NCI-H1105 treated with DMSO at 0.1 percent for 48 hours (cell line): ENCODE data around the gene DHRS12.
A peak's percentile ranks its signal among the peaks of the same experiment; 100 is the strongest.

Experiments used
- DNase-seq: peaks from one replicate; lab custom pipeline; 2025; lab: John Stamatoyannopoulos, UW

Gene DHRS12

GRCh38 chr13:51807041-51807440 is 3.1 kb upstream of the DHRS12 start:
- no peak for DNase-seq

- peak; percentile 12 for DNase-seq
These were observed 2.6 kb upstream of the DHRS12 start for GRCh38 chr13:51806566-51806965.

GRCh38 chr13:51805925-51806324 is 2.0 kb upstream of the DHRS12 start:
- no peak for DNase-seq

- DNase-seq: no peak
These were observed 1.4 kb upstream of the DHRS12 start for GRCh38 chr13:51805313-51805712.

- no peak for DNase-seq
These were observed 571 bp upstream of the DHRS12 start for GRCh38 chr13:51804295-51805172.

GRCh38 chr13:51802631-51803418 is 1.1 kb downstream of the DHRS12 start:
- no peak for DNase-seq

- DNase-seq: no peak
These were observed 2.3 kb downstream of the DHRS12 start for GRCh38 chr13:51801631-51802099.

GRCh38 chr13:51800486-51800885 is 3.5 kb downstream of the DHRS12 start:
- no peak for DNase-seq

GRCh38 chr13:51799261-51799660 is 4.7 kb downstream of the DHRS12 start:
- DNase-seq: no peak

GRCh38 chr13:51797664-51798488 is 6.1 kb downstream of the DHRS12 start:
- peak; percentile 56 for DNase-seq

GRCh38 chr13:51796546-51796945 is 7.4 kb downstream of the DHRS12 start:
- DNase-seq: no peak

- DNase-seq: no peak
These were observed 8.5 kb downstream of the DHRS12 start for GRCh38 chr13:51795419-51795818.

GRCh38 chr13:51794964-51795363 is 9.0 kb downstream of the DHRS12 start:
- no peak for DNase-seq

- no peak for DNase-seq
These were observed 10.2 kb downstream of the DHRS12 start for GRCh38 chr13:51793570-51794271.

GRCh38 chr13:51786425-51787265 is 17.3 kb downstream of the DHRS12 start:
- no peak for DNase-seq

GRCh38 chr13:51785712-51786424 is 18.1 kb downstream of the DHRS12 start:
- DNase-seq: peak; percentile 89

GRCh38 chr13:51784097-51784496 is 19.9 kb downstream of the DHRS12 start:
- DNase-seq: no peak

- DNase-seq: no peak
These were observed 20.4 kb downstream of the DHRS12 start for GRCh38 chr13:51783428-51784094.

GRCh38 chr13:51782026-51782710 is 21.8 kb downstream of the DHRS12 start:
- DNase-seq: no peak
